A549 (cell line): ENCODE data around the gene SH3PXD2B. TPM values are rescaled to one million over a fixed set of nuclear protein-coding genes. Genes with fewer than 3 reads are reported as not detected.

Experiments
- ATAC-seq, 2 experiments: fragments of 200-7000 bp in 1 of 2; fragments of >200 bp in 1 of 2; cut with Nextera tagmentation in 1 of 2; cut with Tn5 transposase in 1 of 2; 3 replicates each; pipeline versions ENCODE4 v1.8.0 to v1.9.1; 2018 to 2020; ENCODE audit warnings: mild to moderate bottlenecking in 1 of 2, moderate library complexity in 1 of 2
- CTCF ChIA-PET: fragments of 300-600 bp; sonication (Branson Sonifier 250); formaldehyde crosslinking; extraction: SDS; loops from one replicate; lab custom pipeline; 2021; ENCODE audit warnings: antibody characterized with exemption, inconsistent platforms; lab: Yijun Ruan, JAX
- POLR2A ChIA-PET: fragments of 350-600 bp; formaldehyde crosslinking; extraction: SDS; loops from one replicate; lab custom pipeline; 2021; ENCODE audit warnings: antibody characterized with exemption, inconsistent platforms; lab: Yijun Ruan, JAX
- DNase-seq, 2 experiments: peaks; one replicate each; pipeline versions ENCODE4 v3.0.0 to v3.0.0-alpha.2; 2011 to 2016; ENCODE audit warnings: low read depth in 1 of 2, low spot score in 1 of 2
- FAIRE-seq: peaks from 2 replicates; lab custom pipeline; 2011; peaks lifted over from hg19 to GRCh38; lab: Jason Lieb, UNC
- H3K27ac ChIP-seq, 2 experiments: fragments of >200 bp; sonication (Bioruptor Twin); formaldehyde crosslinking; 3 replicates each; pipeline ENCODE4 v1.5.1; 2016 to 2017
- H3K4me1 ChIP-seq: fragments of >200 bp; sonication (Bioruptor Twin); formaldehyde crosslinking; 3 replicates; pipeline ENCODE4 v1.6.1; 2016
- H3K4me2 ChIP-seq: fragments of >200 bp; sonication (Bioruptor Twin); formaldehyde crosslinking; 3 replicates; pipeline ENCODE4 v1.6.1; 2016
- H3K4me3 ChIP-seq: fragments of >200 bp; sonication (Bioruptor Twin); formaldehyde crosslinking; 3 replicates; pipeline ENCODE4 v1.5.1; 2016
- H3K9me3 ChIP-seq: fragments of >200 bp; sonication (Bioruptor Twin); formaldehyde crosslinking; 3 replicates; pipeline ENCODE4 v1.6.1; 2016
- CBX2 ChIP-seq: fragments of 200-600 bp; sonication (generic); IDR thresholded peaks from 2 replicates; pipeline ENCODE4 v1.6.1; 2016; ENCODE audit warnings: low read depth, mild to moderate bottlenecking, borderline replicate concordance
- CBX8 ChIP-seq: fragments of 200-600 bp; sonication (generic); IDR thresholded peaks from 2 replicates; pipeline ENCODE4 v1.6.1; 2016
- CEBPB ChIP-seq, 2 experiments: fragments of >200 bp in 1 of 2; sonication (Bioruptor Twin) in 1 of 2; formaldehyde crosslinking in 1 of 2; IDR thresholded peaks; 2 replicates each; pipeline ENCODE4 v1.6.1; 2012 to 2016
- CHD2 ChIP-seq: fragments of 150-350 bp; IDR thresholded peaks from 2 replicates; pipeline ENCODE4 v1.6.1; 2014; ENCODE audit warnings: low read length; ENCODE audit not compliant: partially characterized antibody
- EHMT2 ChIP-seq: fragments of 200-600 bp; sonication (generic); IDR thresholded peaks from 2 replicates; pipeline ENCODE4 v1.6.1; 2016; ENCODE audit warnings: antibody characterized with exemption, low read depth, mild to moderate bottlenecking, moderate library complexity
- FOSB ChIP-seq: fragments of 250-450 bp; sonication (Bioruptor Pico); IDR thresholded peaks from 2 replicates; pipeline ENCODE4 v1.5.0; 2020; ENCODE audit warnings: mild to moderate bottlenecking, moderate library complexity
- GATA3 ChIP-seq: IDR thresholded peaks from 2 replicates; pipeline ENCODE4 v1.6.1; 2012; ENCODE audit warnings: borderline replicate concordance
- HOXA7 ChIP-seq: fragments of 250-450 bp; sonication (Bioruptor Pico); IDR thresholded peaks from 2 replicates; pipeline ENCODE4 v1.5.0; 2020; ENCODE audit warnings: mild to moderate bottlenecking, moderate library complexity
- HOXB5 ChIP-seq: fragments of 250-450 bp; sonication (Bioruptor Pico); IDR thresholded peaks from 2 replicates; pipeline ENCODE4 v1.5.0; 2020; ENCODE audit warnings: mild to moderate bottlenecking, moderate library complexity
- JUN ChIP-seq, 2 experiments: fragments of >200 bp; sonication (Bioruptor Twin); formaldehyde crosslinking; IDR thresholded peaks; 2 replicates in 1 of 2; 3 replicates in 1 of 2; pipeline ENCODE4 v1.6.1; 2016 to 2017
- JUNB ChIP-seq: fragments of >200 bp; sonication (Bioruptor Twin); formaldehyde crosslinking; IDR thresholded peaks from 2 replicates; pipeline ENCODE4 v1.6.1; 2016
- MAFK ChIP-seq: fragments of 450-650 bp; IDR thresholded peaks from 2 replicates; pipeline ENCODE4 v1.6.1; 2014; ENCODE audit not compliant: partially characterized antibody
- MYC ChIP-seq: IDR thresholded peaks from 2 replicates; pipeline ENCODE4 v1.6.1; 2012; ENCODE audit warnings: mild to moderate bottlenecking, inconsistent platforms, low read length, improper control_type of control experiment, borderline replicate concordance
- NPAS2 ChIP-seq: fragments of 250-450 bp; sonication (Bioruptor Pico); IDR thresholded peaks from 2 replicates; pipeline ENCODE4 v1.8.0; 2022; ENCODE audit warnings: mild to moderate bottlenecking, moderate library complexity, borderline replicate concordance
- NR3C1 ChIP-seq: fragments of >200 bp; sonication (Bioruptor Twin); formaldehyde crosslinking; IDR thresholded peaks from 3 replicates; pipeline ENCODE4 v1.6.1; 2017
- POLR2A ChIP-seq: IDR thresholded peaks from 2 replicates; pipeline ENCODE4 v1.6.1; 2012; ENCODE audit warnings: mild to moderate bottlenecking, low read length
- RCOR1 ChIP-seq: fragments of 150-350 bp; IDR thresholded peaks from 2 replicates; pipeline ENCODE4 v1.6.1; 2014; ENCODE audit warnings: antibody characterized with exemption, low read length, low read depth
- RFX5 ChIP-seq: fragments of 450-650 bp; IDR thresholded peaks from 2 replicates; pipeline ENCODE4 v1.7.1; 2014; ENCODE audit warnings: antibody characterized with exemption, mild to moderate bottlenecking, moderate library complexity
- TP53 ChIP-seq: fragments of 250-450 bp; sonication (Bioruptor Pico); IDR thresholded peaks from 2 replicates; pipeline ENCODE4 v1.5.0; 2021; ENCODE audit warnings: mild to moderate bottlenecking, moderate library complexity
- ZC3H11A ChIP-seq: fragments of 450-650 bp; IDR thresholded peaks from 2 replicates; pipeline ENCODE4 v1.6.1; 2014; ENCODE audit warnings: antibody characterized with exemption, mild to moderate bottlenecking
- ZFP36 ChIP-seq: fragments of 450-650 bp; IDR thresholded peaks from 2 replicates; pipeline ENCODE4 v1.6.1; 2014; ENCODE audit warnings: borderline replicate concordance; ENCODE audit not compliant: partially characterized antibody
- ZNF302 ChIP-seq: fragments of 250-450 bp; sonication (Bioruptor Pico); IDR thresholded peaks from 2 replicates; pipeline ENCODE4 v1.9.0; 2021; ENCODE audit warnings: inconsistent platforms, mild to moderate bottlenecking, moderate library complexity
- ZSCAN20 ChIP-seq: fragments of 250-450 bp; sonication (Bioruptor Pico); IDR thresholded peaks from 2 replicates; pipeline ENCODE4 v1.8.0; 2022; ENCODE audit warnings: mild to moderate bottlenecking, moderate library complexity
- WGBS: methylation state at CpG from one replicate; pipeline ENCODE4 v1.1.6; 2017; ENCODE audit errors: missing lambda C conversion rate; 5-methylcytosine and 5-hydroxymethylcytosine counted together
- polyA plus RNA-seq, 4 experiments: library from polyadenylated mRNA; depleted of rRNA in 3 of 4; stranded (reverse); fragments of >200 nt; fragmentation: RNase III in 1 of 4; extraction: RNeasy Plus Mini Kit Qiagen cat#74134 plus additional on column Dnase treatment in 1 of 4; gene quantifications; 2 replicates in 3 of 4; 3 replicates in 1 of 4; pipeline ENCODE4 v1.2.3, GENCODE V29; 2011 to 2017
- TF ChIP-seq, protein P1 (sequence below): fragments of >200 bp; sonication (Bioruptor Twin); formaldehyde crosslinking; IDR thresholded peaks from 3 replicates; pipeline ENCODE4 v1.5.1; 2016
- TF ChIP-seq, protein P2 (sequence below): fragments of >200 bp; sonication (Bioruptor Twin); formaldehyde crosslinking; IDR thresholded peaks from 3 replicates; pipeline ENCODE4 v1.6.1; 2016
- TF ChIP-seq, protein P3 (sequence below): fragments of >200 bp; sonication (Bioruptor Twin); formaldehyde crosslinking; IDR thresholded peaks from 2 replicates; pipeline ENCODE4 v1.6.1; 2016

Gene SH3PXD2B
- polyA plus RNA-seq, 2 of the 4 experiments (the other 2 are of a cell fraction), result 15.1 to 15.5 TPM

DNA sequence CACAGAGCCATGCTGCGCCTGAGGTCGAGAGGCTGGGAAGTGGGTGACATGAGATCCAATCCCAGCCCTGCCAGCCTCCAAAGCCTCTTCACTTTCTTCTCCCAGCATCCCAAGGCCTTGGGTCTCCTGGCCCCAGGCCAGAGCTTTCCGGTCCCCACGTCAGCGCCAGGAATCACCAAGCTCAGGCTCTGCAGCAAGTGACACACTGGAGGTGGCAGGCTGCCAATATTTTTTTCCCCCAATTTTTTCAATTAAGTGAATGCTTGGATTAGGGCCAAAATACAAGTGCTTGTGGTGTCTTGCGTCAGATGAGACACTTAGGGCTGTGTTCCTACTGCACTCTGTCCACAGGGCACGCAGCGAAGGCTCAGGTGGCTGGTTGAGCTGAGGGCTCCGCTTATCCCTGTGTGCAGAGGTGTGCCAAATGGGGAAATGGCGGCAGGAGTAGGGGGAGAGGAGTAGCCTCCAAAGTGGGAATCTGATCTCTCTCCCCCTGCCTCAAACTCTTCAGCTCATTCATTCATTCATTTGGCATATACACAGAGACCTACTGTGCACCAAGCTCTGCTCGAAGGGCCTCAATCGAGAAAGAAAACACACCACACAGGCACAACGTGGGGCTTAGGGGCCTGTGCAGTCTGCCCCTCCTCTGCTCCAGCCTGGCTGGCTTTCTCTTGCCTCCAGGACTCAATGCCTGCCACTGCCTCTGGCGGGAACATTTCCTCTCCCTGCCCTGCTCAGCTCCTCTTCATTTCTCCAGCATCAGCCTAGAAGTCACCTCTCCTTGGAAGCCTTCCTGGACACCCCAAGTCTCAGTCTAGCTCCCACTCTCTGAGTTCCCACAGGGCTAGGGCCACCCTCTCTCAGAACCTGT lies 16.6 kb downstream of the SH3PXD2B start:
- Histone ChIP-seq H3K4me1 (peaks cover 21% of the 10 kb centered on the region), H3K4me2 (peak overlapping the region; percentile 9; the same call in 1 of the 3 replicates), H3K4me3 (no peak overlapping the region), H3K9me3 (no peaks in the 10 kb centered on the region), H3K27ac (peak overlapping the region; percentile 48 to 59; a peak in 5 of 6 replicates)
- ChIA-PET POLR2A (no interaction called here), CTCF (interaction anchor here (0.5 to 4.7 kb wide), 7 partner anchors 11 to 845 kb away, joined by 3 to 39 read pairs (median 3); no protein-coding TSS in a partner anchor)
- TF ChIP-seq, protein P1, sequence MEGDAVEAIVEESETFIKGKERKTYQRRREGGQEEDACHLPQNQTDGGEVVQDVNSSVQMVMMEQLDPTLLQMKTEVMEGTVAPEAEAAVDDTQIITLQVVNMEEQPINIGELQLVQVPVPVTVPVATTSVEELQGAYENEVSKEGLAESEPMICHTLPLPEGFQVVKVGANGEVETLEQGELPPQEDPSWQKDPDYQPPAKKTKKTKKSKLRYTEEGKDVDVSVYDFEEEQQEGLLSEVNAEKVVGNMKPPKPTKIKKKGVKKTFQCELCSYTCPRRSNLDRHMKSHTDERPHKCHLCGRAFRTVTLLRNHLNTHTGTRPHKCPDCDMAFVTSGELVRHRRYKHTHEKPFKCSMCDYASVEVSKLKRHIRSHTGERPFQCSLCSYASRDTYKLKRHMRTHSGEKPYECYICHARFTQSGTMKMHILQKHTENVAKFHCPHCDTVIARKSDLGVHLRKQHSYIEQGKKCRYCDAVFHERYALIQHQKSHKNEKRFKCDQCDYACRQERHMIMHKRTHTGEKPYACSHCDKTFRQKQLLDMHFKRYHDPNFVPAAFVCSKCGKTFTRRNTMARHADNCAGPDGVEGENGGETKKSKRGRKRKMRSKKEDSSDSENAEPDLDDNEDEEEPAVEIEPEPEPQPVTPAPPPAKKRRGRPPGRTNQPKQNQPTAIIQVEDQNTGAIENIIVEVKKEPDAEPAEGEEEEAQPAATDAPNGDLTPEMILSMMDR, result no peak
- TF ChIP-seq NPAS2 (CRISPR knock-in tag), result no peak
- no peak for TF ChIP-seq CBX8
- TF ChIP-seq CEBPB (IDR thresholded peaks at IDR 0.05), result peak in 1 of 2 experiments; percentile 20; a peak in 1 of 4 replicates
- TF ChIP-seq ZSCAN20 (CRISPR knock-in tag), result no peak
- TF ChIP-seq RCOR1, result no peak
- no peak for TF ChIP-seq CBX2
- no peak for TF ChIP-seq HOXA7 (CRISPR knock-in tag)
- peak; percentile 16 to 51; a peak in 3 of 6 replicates for ATAC-seq
- peak in 1 of 2 experiments; percentile 49 for DNase-seq
- FAIRE-seq, result no peak
- 82% methylated on average over 14 of the region's 14 CpGs for WGBS

DNA sequence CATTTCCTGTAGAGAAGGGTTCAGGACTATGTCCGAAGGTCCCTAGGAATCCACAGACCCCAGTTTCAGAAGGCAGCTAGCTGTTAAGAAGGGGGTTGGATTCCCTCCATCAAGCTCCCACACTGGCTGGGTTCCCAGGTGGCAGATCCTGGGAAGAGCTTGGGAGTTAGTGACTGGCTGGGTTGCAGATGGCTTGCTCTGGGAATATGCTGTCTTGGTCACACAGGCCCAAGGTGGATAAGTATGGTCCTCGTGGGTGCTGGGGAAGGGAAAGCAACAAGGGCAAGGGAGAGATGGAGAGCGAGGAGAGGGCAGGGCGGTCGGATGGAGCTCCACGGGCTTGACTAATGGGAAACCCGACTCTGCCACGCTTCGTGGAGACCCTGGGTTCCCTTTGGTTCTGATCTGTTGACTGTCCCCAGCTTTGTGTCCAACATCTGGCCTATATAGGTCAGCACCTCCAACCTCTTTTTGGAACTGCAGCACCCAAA lies 17.4 kb downstream of the SH3PXD2B start:
- WGBS, result 88% methylated on average over 9 of the region's 9 CpGs
- Histone ChIP-seq H3K4me3 (no peak overlapping the region), H3K9me3 (no peaks in the 10 kb centered on the region), H3K27ac (peak overlapping the region in 1 of 2 experiments; percentile 58; a peak in 3 of 6 replicates), H3K4me1 (peaks cover 19% of the 10 kb centered on the region), H3K4me2 (0 out of 3 replicates have a peak overlapping the region, but pooled peaks have one; percentile 9)
- DNase-seq (no peak), ATAC-seq (no peak), FAIRE-seq (no peak)
- POLR2A ChIA-PET, result no interaction called here
- CTCF ChIA-PET, result interaction anchor here (0.5 to 4.7 kb wide), 5 partner anchors 9 to 845 kb away, joined by 3 to 39 read pairs (median 3); no protein-coding TSS in a partner anchor
- TF ChIP-seq NR3C1, result no peak
- no peak for TF ChIP-seq GATA3
- TF ChIP-seq HOXB5, result no peak
- TF ChIP-seq NPAS2 (CRISPR knock-in tag), result no peak
- no peak for TF ChIP-seq MAFK
- no peak for TF ChIP-seq ZNF302 (CRISPR knock-in tag)
- TF ChIP-seq, protein P2, sequence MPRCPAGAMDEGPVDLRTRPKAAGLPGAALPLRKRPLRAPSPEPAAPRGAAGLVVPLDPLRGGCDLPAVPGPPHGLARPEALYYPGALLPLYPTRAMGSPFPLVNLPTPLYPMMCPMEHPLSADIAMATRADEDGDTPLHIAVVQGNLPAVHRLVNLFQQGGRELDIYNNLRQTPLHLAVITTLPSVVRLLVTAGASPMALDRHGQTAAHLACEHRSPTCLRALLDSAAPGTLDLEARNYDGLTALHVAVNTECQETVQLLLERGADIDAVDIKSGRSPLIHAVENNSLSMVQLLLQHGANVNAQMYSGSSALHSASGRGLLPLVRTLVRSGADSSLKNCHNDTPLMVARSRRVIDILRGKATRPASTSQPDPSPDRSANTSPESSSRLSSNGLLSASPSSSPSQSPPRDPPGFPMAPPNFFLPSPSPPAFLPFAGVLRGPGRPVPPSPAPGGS, result no peak
- no peak for TF ChIP-seq ZFP36
- TF ChIP-seq CHD2, result no peak
- TF ChIP-seq EHMT2, result no peak
- no peak for TF ChIP-seq ZC3H11A
- no peak for TF ChIP-seq POLR2A
- no peak for TF ChIP-seq JUNB
- TF ChIP-seq RFX5, result no peak
- no peak for TF ChIP-seq FOSB (CRISPR knock-in tag)
- TF ChIP-seq MYC, result no peak
- TF ChIP-seq, protein P3, sequence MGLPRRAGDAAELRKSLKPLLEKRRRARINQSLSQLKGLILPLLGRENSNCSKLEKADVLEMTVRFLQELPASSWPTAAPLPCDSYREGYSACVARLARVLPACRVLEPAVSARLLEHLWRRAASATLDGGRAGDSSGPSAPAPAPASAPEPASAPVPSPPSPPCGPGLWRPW, result no peak
- TF ChIP-seq JUN (IDR thresholded peaks at IDR 0.05), result no peak
- no peak for TF ChIP-seq TP53 (CRISPR knock-in tag)
